Suprapubic skin (tissue), 4 donors: ENCODE data around the gene MTR.

Experiments used
- POLR2A ChIP-seq, 2 donors: fragments of 450-650 bp; IDR thresholded peaks; one replicate each; pipeline ENCODE4 v1.6.1; 2017; ENCODE audit warnings: antibody characterized with exemption in 2 of 2, mild to moderate bottlenecking in 2 of 2, moderate library complexity in 2 of 2
- POLR2AphosphoS5 ChIP-seq, 3 donors: sonication (generic); formaldehyde crosslinking; IDR thresholded peaks; one replicate each; pipeline ENCODE4 v1.6.1; 2017; ENCODE audit warnings: antibody characterized with exemption in 3 of 3
- TF ChIP-seq, protein P1 (sequence below), 2 donors: fragments of 200-600 bp in 1 of 2; fragments of 450-650 bp in 1 of 2; sonication (generic) in 1 of 2; IDR thresholded peaks; one replicate each; pipeline ENCODE4 v1.5.1; 2016 to 2019; ENCODE audit warnings: antibody characterized with exemption in 2 of 2, mild to moderate bottlenecking in 1 of 2, moderate library complexity in 1 of 2

DNA sequence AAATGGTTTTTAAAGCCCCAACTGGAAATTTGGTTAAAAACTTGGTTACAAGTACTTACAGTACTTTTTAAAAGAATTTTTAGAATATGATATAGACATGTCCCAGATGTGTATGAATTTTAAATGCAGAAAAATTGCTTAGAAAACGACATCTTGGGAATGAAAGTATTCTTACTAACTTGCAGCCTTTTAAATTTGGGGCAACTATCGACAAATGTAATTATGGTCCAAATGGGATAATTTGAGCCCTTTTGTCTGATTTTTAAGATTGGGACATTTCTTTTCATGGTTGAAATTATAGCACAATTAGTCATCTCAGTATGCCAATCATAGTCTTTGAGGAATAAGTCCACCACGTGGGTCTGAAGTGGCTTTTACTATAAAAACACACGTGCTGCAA is 43.2 kb upstream of the MTR start:
- TF ChIP-seq, protein P1, sequence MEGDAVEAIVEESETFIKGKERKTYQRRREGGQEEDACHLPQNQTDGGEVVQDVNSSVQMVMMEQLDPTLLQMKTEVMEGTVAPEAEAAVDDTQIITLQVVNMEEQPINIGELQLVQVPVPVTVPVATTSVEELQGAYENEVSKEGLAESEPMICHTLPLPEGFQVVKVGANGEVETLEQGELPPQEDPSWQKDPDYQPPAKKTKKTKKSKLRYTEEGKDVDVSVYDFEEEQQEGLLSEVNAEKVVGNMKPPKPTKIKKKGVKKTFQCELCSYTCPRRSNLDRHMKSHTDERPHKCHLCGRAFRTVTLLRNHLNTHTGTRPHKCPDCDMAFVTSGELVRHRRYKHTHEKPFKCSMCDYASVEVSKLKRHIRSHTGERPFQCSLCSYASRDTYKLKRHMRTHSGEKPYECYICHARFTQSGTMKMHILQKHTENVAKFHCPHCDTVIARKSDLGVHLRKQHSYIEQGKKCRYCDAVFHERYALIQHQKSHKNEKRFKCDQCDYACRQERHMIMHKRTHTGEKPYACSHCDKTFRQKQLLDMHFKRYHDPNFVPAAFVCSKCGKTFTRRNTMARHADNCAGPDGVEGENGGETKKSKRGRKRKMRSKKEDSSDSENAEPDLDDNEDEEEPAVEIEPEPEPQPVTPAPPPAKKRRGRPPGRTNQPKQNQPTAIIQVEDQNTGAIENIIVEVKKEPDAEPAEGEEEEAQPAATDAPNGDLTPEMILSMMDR (IDR thresholded peaks at IDR 0.05): no peak
- TF ChIP-seq POLR2AphosphoS5 (IDR thresholded peaks at IDR 0.05) (no peak), POLR2A (IDR thresholded peaks at IDR 0.05) (no peak)
